Prostate gland (tissue), 2 donors: ENCODE data around the gene DGKG.

Source experiments
- POLR2A ChIP-seq: fragments of 450-650 bp; IDR thresholded peaks from one replicate; pipeline ENCODE4 v1.6.1; 2016; ENCODE audit warnings: antibody characterized with exemption, mild to moderate bottlenecking
- TF ChIP-seq, protein P1 (sequence below), 4 experiments: fragments of 200-600 bp in 2 of 4; fragments of 450-650 bp in 2 of 4; sonication (generic) in 2 of 4; IDR thresholded peaks; 1 replicate in 3 of 4; 2 replicates in 1 of 4; pipeline ENCODE4 v1.5.1; 2016 to 2019; ENCODE audit warnings: antibody characterized with exemption in 4 of 4, mild to moderate bottlenecking in 2 of 4, moderate library complexity in 2 of 4

DNA sequence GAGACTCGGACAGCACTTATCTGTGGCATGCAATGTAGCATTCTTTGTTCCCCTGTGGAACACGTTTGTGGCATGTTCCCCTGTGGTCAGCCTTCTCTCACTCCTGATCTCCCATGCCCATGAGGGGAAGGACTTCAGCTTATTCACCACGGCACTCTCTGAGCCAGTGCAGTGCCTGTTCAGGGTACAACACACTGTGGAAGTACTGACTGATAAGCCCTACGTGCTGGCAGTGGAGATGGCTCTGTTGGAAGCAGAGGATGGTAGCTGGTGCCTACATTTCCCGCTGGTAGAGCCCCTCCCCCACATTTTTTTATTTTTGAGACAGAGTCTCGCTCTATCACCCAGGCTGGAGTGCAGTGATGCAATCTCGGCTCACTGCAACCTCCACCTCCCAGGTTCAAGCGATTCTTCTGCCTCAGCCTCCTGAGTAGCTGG, 209.7 kb downstream of the DGKG start:
- TF ChIP-seq, protein P1, sequence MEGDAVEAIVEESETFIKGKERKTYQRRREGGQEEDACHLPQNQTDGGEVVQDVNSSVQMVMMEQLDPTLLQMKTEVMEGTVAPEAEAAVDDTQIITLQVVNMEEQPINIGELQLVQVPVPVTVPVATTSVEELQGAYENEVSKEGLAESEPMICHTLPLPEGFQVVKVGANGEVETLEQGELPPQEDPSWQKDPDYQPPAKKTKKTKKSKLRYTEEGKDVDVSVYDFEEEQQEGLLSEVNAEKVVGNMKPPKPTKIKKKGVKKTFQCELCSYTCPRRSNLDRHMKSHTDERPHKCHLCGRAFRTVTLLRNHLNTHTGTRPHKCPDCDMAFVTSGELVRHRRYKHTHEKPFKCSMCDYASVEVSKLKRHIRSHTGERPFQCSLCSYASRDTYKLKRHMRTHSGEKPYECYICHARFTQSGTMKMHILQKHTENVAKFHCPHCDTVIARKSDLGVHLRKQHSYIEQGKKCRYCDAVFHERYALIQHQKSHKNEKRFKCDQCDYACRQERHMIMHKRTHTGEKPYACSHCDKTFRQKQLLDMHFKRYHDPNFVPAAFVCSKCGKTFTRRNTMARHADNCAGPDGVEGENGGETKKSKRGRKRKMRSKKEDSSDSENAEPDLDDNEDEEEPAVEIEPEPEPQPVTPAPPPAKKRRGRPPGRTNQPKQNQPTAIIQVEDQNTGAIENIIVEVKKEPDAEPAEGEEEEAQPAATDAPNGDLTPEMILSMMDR (IDR thresholded peaks at IDR 0.05) = no peak
- no peak for TF ChIP-seq POLR2A
